Bronchial epithelial cell (primary cell): ENCODE data around the gene INSRR. TPM values are rescaled to one million over a fixed set of nuclear protein-coding genes. Genes with fewer than 3 reads are reported as not detected.

ENCODE experiments used
- DNase-seq: peaks from one replicate; pipeline ENCODE4 v3.0.0-alpha.2; 2010; ENCODE audit warnings: low read depth
- FAIRE-seq: peaks from 2 replicates; lab custom pipeline; 2011; peaks lifted over from hg19 to GRCh38; lab: Jason Lieb, UNC
- H3K27me3 ChIP-seq: 2 replicates; pipeline ENCODE4 v1.5.1; 2011; ENCODE audit warnings: low read length; ENCODE audit not compliant: control insufficient read depth, insufficient read depth
- H3K36me3 ChIP-seq: 2 replicates; pipeline ENCODE4 v1.5.1; 2011; ENCODE audit warnings: low read length; ENCODE audit not compliant: control insufficient read depth, insufficient read depth
- H3K4me3 ChIP-seq: 2 replicates; pipeline ENCODE4 v1.5.1; 2011; ENCODE audit warnings: mild to moderate bottlenecking, low read depth, low read length, control low read depth
- total RNA-seq: library from RNA; depleted of rRNA; stranded (reverse); fragments of >200 nt; gene quantifications from 2 replicates; pipeline ENCODE4 v1.2.1, GENCODE V29; 2014
- TF ChIP-seq, protein P1 (sequence below): IDR thresholded peaks from 2 replicates; pipeline ENCODE4 v1.5.1; 2011; ENCODE audit warnings: mild to moderate bottlenecking, moderate library complexity, low read length, control low read depth, inconsistent platforms; ENCODE audit not compliant: insufficient read depth, severe bottlenecking

The INSRR gene
- total RNA-seq, 1 donor from 2014 or later: not detected

DNA sequence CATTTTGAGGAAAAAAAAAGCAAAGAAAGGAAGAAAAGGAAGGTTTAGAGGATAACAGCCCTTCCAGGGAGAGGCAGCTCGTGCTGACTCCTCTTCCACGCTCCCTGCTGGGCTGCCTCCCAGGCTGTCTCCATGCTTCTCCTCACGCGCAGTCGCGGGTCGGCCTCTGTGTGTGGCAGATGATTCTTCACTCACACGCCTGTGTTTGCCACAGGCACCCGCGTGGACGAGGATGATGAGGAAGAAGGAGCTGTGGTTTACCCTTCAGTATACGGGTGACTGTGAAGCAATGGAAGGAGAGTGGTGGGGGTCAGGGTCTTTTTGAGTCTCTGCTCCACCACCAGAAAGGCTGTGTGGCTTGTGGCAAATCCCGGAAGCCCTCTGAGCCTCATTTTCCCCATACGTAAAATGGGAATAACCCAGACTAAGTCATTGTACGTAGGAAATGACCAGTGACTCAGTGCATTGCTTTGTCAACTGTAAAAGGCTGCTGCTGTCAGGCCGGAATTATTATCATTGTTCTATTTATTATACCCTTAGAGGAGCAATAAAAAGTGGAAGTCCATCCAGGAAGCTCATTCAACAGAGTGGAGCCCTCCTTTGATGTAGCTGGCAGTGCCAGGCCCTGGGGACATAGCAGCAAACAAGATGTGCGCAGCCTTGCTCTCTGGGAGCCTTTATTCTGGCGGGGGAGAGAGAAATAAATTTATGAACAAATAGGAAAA, 30.4 kb downstream of the INSRR start:
- peaks cover 9% of the 10 kb centered on the region for H3K27me3 ChIP-seq
- TF ChIP-seq, protein P1, sequence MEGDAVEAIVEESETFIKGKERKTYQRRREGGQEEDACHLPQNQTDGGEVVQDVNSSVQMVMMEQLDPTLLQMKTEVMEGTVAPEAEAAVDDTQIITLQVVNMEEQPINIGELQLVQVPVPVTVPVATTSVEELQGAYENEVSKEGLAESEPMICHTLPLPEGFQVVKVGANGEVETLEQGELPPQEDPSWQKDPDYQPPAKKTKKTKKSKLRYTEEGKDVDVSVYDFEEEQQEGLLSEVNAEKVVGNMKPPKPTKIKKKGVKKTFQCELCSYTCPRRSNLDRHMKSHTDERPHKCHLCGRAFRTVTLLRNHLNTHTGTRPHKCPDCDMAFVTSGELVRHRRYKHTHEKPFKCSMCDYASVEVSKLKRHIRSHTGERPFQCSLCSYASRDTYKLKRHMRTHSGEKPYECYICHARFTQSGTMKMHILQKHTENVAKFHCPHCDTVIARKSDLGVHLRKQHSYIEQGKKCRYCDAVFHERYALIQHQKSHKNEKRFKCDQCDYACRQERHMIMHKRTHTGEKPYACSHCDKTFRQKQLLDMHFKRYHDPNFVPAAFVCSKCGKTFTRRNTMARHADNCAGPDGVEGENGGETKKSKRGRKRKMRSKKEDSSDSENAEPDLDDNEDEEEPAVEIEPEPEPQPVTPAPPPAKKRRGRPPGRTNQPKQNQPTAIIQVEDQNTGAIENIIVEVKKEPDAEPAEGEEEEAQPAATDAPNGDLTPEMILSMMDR: no peak
- no peak for DNase-seq
- H3K4me3 ChIP-seq: no peak overlapping the region
- no peaks in the 10 kb centered on the region for H3K36me3 ChIP-seq
- no peak for FAIRE-seq

DNA sequence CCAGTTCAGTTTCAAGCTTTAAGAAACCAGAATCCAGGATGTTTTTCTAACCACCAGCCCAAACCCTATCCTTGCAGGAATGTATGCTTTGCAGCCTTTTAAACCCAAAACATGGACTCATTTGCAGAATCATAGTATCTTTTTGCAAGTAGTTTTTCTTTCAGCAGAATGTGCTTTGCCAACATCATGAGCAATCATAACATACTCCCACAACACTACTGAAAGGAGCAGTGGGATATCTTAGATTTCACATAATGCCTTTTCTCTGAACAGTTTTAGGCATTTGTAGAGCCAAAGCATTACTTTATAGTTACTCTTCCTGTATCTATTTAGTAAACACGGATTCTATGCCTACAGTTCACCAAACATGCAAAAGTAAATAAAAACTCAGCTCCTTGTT, 32.3 kb downstream of the INSRR start:
- FAIRE-seq (no peak), DNase-seq (no peak)
- TF ChIP-seq, protein P1: no peak
- Histone ChIP-seq H3K36me3 (no peaks in the 10 kb centered on the region), H3K27me3 (peaks cover under 1% of the 10 kb centered on the region), H3K4me3 (no peak overlapping the region)

DNA sequence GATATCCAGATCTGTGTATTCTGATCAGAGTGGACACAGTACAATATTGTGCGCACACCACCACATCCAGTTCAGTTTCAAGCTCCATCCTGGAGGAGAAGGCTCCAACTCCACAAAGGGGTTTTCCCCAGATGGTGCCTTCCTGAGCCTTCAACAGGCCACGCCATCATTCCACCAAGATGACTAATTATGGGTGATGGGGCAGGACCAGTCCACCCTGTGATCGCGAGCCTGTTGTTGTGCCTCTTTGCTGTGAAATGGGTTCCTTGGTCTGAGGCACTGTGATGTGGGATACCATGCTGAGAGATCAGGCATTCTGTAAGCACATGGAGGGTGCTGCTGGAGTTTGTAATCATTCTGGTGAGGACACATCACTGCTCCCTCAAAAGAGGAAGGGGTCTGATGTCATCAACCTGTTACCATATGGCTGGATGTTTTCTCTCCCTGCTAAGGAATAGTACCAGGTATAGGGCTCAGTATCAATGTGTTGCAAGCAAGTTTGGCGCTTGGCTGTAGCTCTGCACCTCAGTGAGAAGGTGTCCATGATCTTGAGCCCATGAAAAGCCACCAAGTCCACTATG, 35.6 kb downstream of the INSRR start:
- Histone ChIP-seq H3K36me3 (no peaks in the 10 kb centered on the region), H3K27me3 (no peaks in the 10 kb centered on the region), H3K4me3 (no peak overlapping the region)
- TF ChIP-seq, protein P1: no peak
- no peak for FAIRE-seq
- DNase-seq: peak; percentile 44

DNA sequence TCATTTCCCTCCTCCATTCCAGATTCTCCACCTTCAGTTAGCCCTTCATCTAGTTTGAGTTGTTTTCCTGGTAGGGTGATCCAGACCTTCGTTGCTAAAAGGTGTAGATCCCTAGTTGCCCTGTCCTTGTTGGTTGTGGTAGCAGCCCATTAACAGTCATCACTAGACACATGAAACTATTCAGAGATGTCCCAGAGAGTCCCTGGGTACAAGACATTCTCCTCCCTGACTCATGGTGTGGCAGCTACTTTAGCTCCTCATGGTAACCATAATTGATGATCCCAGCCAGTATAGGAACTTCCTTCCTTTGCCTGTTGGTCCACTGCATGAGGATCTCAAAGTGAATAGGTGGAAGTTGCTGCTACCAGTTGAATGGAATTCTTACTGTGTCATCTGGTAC, 36.2 kb downstream of the INSRR start:
- TF ChIP-seq, protein P1: no peak
- Histone ChIP-seq H3K4me3 (no peak overlapping the region), H3K27me3 (no peaks in the 10 kb centered on the region), H3K36me3 (no peaks in the 10 kb centered on the region)
- FAIRE-seq (no peak), DNase-seq (no peak)

DNA sequence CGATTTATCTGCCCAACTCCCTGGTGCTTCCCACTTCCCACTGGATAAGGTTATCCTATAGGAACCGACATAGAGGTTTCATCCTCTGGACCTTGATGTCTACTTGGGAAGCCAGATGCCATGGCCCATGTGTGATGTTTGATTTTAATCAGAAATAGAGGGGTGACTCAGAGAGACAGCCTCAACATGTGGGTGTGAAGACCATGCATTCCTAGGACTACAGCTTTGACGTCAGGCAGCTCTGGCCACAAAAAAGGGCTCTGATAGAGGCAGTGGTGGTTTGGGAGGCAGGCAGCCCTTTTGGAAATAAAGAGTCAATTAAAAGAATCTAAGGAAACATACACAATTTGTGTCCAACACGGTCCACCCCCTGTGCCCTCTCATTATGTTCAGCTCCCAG, 37.1 kb downstream of the INSRR start:
- Histone ChIP-seq H3K36me3 (no peaks in the 10 kb centered on the region), H3K4me3 (no peak overlapping the region), H3K27me3 (no peaks in the 10 kb centered on the region)
- no peak for FAIRE-seq
- DNase-seq: peak; percentile 69
- TF ChIP-seq, protein P1: no peak
